Activated CD8-positive, alpha-beta T cell treated with anti-CD3 and anti-CD28 coated beads for 36 hours (primary cell): ENCODE results near the gene INPP5J. TPM values are rescaled to one million over a fixed set of nuclear protein-coding genes. Genes with fewer than 3 reads are reported as not detected.
A peak's percentile ranks its signal among the peaks of the same experiment; 100 is the strongest.

Experiments used
- ATAC-seq: fragments of 200-7000 bp; cut with Tn5 transposase; one replicate; pipeline ENCODE4 v1.10.0; 2021; ENCODE audit warnings: mild to moderate bottlenecking, moderate library complexity
- CTCF ChIA-PET: fragments of 350-600 bp; sonication (Branson Sonifier 250); formaldehyde crosslinking; loops from one replicate; lab custom pipeline; 2021; ENCODE audit warnings: antibody characterized with exemption; lab: Charles Lee
- POLR2A ChIA-PET: fragments of 350-600 bp; sonication (Branson Sonifier 250); formaldehyde crosslinking; loops from one replicate; lab custom pipeline; 2021; ENCODE audit warnings: antibody characterized with exemption; lab: Charles Lee
- DNase-seq: peaks from one replicate; pipeline ENCODE4 v3.0.0-alpha.2; 2020
- H3K27ac Mint-ChIP-seq: one replicate; pipeline ENCODE4 v1.8.0; 2021; ENCODE audit warnings: mild to moderate bottlenecking, mixed read lengths
- H3K27me3 Mint-ChIP-seq: one replicate; pipeline ENCODE4 v1.8.0; 2021; ENCODE audit warnings: mixed read lengths
- H3K36me3 Mint-ChIP-seq: one replicate; pipeline ENCODE4 v1.8.0; 2021; ENCODE audit warnings: low read depth, mixed read lengths
- H3K4me1 Mint-ChIP-seq: one replicate; pipeline ENCODE4 v1.8.0; 2021; ENCODE audit warnings: low read depth, mixed read lengths
- H3K4me3 Mint-ChIP-seq: one replicate; pipeline ENCODE4 v1.8.0; 2021; ENCODE audit warnings: mild to moderate bottlenecking, moderate library complexity, mixed read lengths
- H3K9me3 Mint-ChIP-seq: one replicate; pipeline ENCODE4 v1.8.0; 2021; ENCODE audit warnings: mixed read lengths
- intact Hi-C: fragments of 100-400 bp; cut with micrococcal nuclease; formaldehyde crosslinking; loops from one replicate; pipeline ENCODE4 v1.10.0; 2022
- total RNA-seq, 2 experiments: library from RNA; stranded (reverse); gene quantifications; one replicate each; pipeline ENCODE4 v1.2.3, GENCODE V29; 2021
- TF ChIP-seq, protein P1 (sequence below): fragments of 200-600 bp; IDR thresholded peaks from one replicate; pipeline ENCODE4 v1.8.0; 2022; ENCODE audit warnings: antibody characterized with exemption, mild to moderate bottlenecking

The INPP5J gene
- total RNA-seq, 2 experiments from 2014 or later: 0.09 to 0.29 TPM

DNA sequence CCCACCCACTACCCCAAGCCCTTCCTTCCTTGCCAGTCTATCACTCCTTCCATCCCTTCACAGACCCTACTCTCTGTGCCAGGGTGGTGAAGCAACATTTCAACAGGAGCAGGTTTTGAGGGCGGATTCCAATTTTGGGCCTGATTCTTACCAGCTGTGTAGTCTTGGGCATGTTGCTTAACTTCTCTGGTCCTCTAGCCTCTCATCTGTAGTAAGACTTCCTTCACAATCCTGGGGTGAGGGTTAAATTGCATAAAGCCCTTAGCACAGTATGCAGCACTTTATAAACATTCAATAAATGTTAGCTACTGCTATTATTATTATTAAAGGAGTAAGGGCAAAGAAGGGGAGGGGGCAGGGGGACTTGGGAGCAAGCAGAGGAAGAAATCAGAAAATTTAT lies 32.2 kb downstream of the INPP5J start:
- peaks cover 3% of the 10 kb centered on the region for H3K4me1 Mint-ChIP-seq
- no peak overlapping the region for H3K4me3 Mint-ChIP-seq
- H3K27ac Mint-ChIP-seq: no peak overlapping the region
- ATAC-seq: no peak
- H3K36me3 Mint-ChIP-seq: peaks cover under 1% of the 10 kb centered on the region
- peaks cover 1% of the 10 kb centered on the region for H3K27me3 Mint-ChIP-seq
- ChIA-PET CTCF (interaction anchor here (1.6 to 1.7 kb wide), 2 partner anchors 47 to 70 kb away, joined by 5 to 8 read pairs; partner anchors contain the start of gene SELENOM), POLR2A (interaction anchor here (1.9 kb wide), 1 partner anchor 70 kb away, joined by 5 read pairs; no protein-coding TSS in a partner anchor)
- TF ChIP-seq, protein P1, sequence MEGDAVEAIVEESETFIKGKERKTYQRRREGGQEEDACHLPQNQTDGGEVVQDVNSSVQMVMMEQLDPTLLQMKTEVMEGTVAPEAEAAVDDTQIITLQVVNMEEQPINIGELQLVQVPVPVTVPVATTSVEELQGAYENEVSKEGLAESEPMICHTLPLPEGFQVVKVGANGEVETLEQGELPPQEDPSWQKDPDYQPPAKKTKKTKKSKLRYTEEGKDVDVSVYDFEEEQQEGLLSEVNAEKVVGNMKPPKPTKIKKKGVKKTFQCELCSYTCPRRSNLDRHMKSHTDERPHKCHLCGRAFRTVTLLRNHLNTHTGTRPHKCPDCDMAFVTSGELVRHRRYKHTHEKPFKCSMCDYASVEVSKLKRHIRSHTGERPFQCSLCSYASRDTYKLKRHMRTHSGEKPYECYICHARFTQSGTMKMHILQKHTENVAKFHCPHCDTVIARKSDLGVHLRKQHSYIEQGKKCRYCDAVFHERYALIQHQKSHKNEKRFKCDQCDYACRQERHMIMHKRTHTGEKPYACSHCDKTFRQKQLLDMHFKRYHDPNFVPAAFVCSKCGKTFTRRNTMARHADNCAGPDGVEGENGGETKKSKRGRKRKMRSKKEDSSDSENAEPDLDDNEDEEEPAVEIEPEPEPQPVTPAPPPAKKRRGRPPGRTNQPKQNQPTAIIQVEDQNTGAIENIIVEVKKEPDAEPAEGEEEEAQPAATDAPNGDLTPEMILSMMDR: no peak
- intact Hi-C loops: no loop called here
- H3K9me3 Mint-ChIP-seq: no peaks in the 10 kb centered on the region
- no peak for DNase-seq

DNA sequence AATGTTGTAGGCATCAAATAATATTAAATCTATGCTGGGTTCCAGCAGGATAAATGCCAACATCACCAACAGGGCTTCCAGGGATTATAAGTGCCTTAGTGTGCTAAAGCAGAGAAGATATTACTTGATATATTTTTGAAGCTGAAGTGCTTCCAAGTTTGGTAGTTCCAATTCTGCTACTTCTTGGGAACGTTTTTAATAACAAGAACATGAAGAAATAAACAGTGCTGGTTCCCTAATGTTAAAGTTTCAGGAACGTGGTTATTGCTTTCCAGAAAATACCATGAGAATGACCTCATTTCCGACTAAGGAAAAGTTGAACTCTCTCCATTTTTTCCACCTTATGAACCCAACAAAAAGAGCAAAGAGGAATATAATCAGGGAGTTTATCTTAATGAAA lies 32.7 kb downstream of the INPP5J start:
- CTCF ChIA-PET: interaction anchor here (1.6 to 1.7 kb wide), 2 partner anchors 48 to 71 kb away, joined by 5 to 8 read pairs; partner anchors contain the start of gene SELENOM
- intact Hi-C loops: no loop called here

GRCh38 chr22:31160328-31160978 lies 37.7 kb downstream of the INPP5J start:
- peaks cover 30% of the 10 kb centered on the region for H3K4me1 Mint-ChIP-seq
- peak overlapping the region; percentile 94 for H3K27ac Mint-ChIP-seq
- ATAC-seq (peak; percentile 38), DNase-seq (peak; percentile 13)
- POLR2A ChIA-PET: interaction anchor here (0.6 to 4.6 kb wide), 7 partner anchors 13 to 191 kb away, joined by 3 to 18 read pairs (median 4); partner anchors contain the start of genes LIMK2 and TUG1
- no peaks in the 10 kb centered on the region for H3K9me3 Mint-ChIP-seq
- CTCF ChIA-PET: interaction anchor here (0.9 to 1.6 kb wide), 6 partner anchors 15 to 192 kb away, joined by 3 to 6 read pairs (median 3); partner anchors contain the start of genes MORC2 and SELENOM
- no peaks in the 10 kb centered on the region for H3K27me3 Mint-ChIP-seq
- H3K4me3 Mint-ChIP-seq: peak overlapping the region; percentile 94
- TF ChIP-seq, protein P1: no peak
- intact Hi-C loops: no loop called here
- H3K36me3 Mint-ChIP-seq: peaks cover 6% of the 10 kb centered on the region

More for the DNA sequence above, 32.7 kb downstream of the INPP5J start:
- POLR2A ChIA-PET: interaction anchor here (1.9 kb wide), 1 partner anchor 70 kb away, joined by 5 read pairs; no protein-coding TSS in a partner anchor
- TF ChIP-seq, protein P1: no peak
- H3K9me3 Mint-ChIP-seq: no peaks in the 10 kb centered on the region
- H3K27me3 Mint-ChIP-seq: no peaks in the 10 kb centered on the region
- peaks cover 2% of the 10 kb centered on the region for H3K36me3 Mint-ChIP-seq
- ATAC-seq (no peak), DNase-seq (no peak)
- no peak overlapping the region for H3K4me3 Mint-ChIP-seq
- H3K27ac Mint-ChIP-seq: no peak overlapping the region
- H3K4me1 Mint-ChIP-seq: peaks cover 3% of the 10 kb centered on the region

- ChIA-PET POLR2A (interaction anchor here (1.9 to 4.6 kb wide), 3 partner anchors 9 to 50 kb away, joined by 5 to 18 read pairs (median 12); partner anchors contain the start of gene LIMK2), CTCF (interaction anchor here (0.9 to 1.4 kb wide), 2 partner anchors 13 to 112 kb away, joined by 4 to 5 read pairs; no protein-coding TSS in a partner anchor)
- H3K27ac Mint-ChIP-seq: peak overlapping the region; percentile 94
These were observed 38.6 kb downstream of the INPP5J start for GRCh38 chr22:31161386-31161785.

More at GRCh38 chr22:31161386-31161785, 38.6 kb downstream of the INPP5J start:
- H3K4me3 Mint-ChIP-seq: peak overlapping the region; percentile 94
- H3K9me3 Mint-ChIP-seq: no peaks in the 10 kb centered on the region
- no peaks in the 10 kb centered on the region for H3K27me3 Mint-ChIP-seq
- H3K36me3 Mint-ChIP-seq: peaks cover 10% of the 10 kb centered on the region
- ATAC-seq (no peak), DNase-seq (no peak)
- TF ChIP-seq, protein P1: no peak
- H3K4me1 Mint-ChIP-seq: peaks cover 36% of the 10 kb centered on the region
- intact Hi-C loops: no loop called here
